HUES64 (cell line): Measurements from ENCODE around the gene DYNC1LI1.
"Not testable (repeated sequence)": the region's sequence is repeated elsewhere in the genome, so short reads cannot be mapped to it uniquely, and the experiment has no call there.

Experiments used
- H3K27ac ChIP-seq: 2 replicates; pipeline ENCODE4 v1.7.0; 2013; ENCODE audit warnings: low read depth, low read length, inconsistent platforms
- H3K27me3 ChIP-seq: 2 replicates; pipeline ENCODE4 v1.6.1; 2013; ENCODE audit warnings: mild to moderate bottlenecking, low read length; ENCODE audit not compliant: insufficient read depth
- H3K36me3 ChIP-seq: 2 replicates; pipeline ENCODE4 v1.6.1; 2013; ENCODE audit warnings: mild to moderate bottlenecking, low read length; ENCODE audit not compliant: insufficient read depth
- H3K4me1 ChIP-seq: 2 replicates; pipeline ENCODE4 v1.6.1; 2013; ENCODE audit warnings: mild to moderate bottlenecking, low read length, moderate library complexity; ENCODE audit not compliant: insufficient read depth
- H3K4me3 ChIP-seq: 2 replicates; pipeline ENCODE4 v1.5.1; 2013; ENCODE audit warnings: mild to moderate bottlenecking, low read length, moderate library complexity
- H3K9ac ChIP-seq: 2 replicates; pipeline ENCODE4 v1.6.1; 2013; ENCODE audit warnings: mild to moderate bottlenecking, low read depth, low read length
- H3K9me3 ChIP-seq: 2 replicates; pipeline ENCODE4 v1.6.1; 2013; ENCODE audit warnings: low read depth, low read length; ENCODE audit not compliant: insufficient read depth
- WGBS: fragments of 150-250, 120-280 bp; methylation state at CpG from one replicate; pipeline ENCODE4 v1.1.7; 2013; ENCODE audit warnings: missing lambda C conversion rate; 5-methylcytosine and 5-hydroxymethylcytosine counted together

Gene DYNC1LI1

GRCh38 chr3:32583708-32584107 lies 13.1 kb upstream of the DYNC1LI1 start:
- Histone ChIP-seq H3K27me3 (no peaks in the 10 kb centered on the region), H3K9ac (no peak overlapping the region), H3K9me3 (no peaks in the 10 kb centered on the region), H3K4me3 (no peak overlapping the region), H3K27ac (no peak overlapping the region), H3K4me1 (no peaks in the 10 kb centered on the region), H3K36me3 (no peaks in the 10 kb centered on the region)
- 85% methylated on average over 2 of the region's 3 CpGs for WGBS

GRCh38 chr3:32578669-32579068 lies 8.0 kb upstream of the DYNC1LI1 start:
- H3K9ac ChIP-seq, H3K4me1 ChIP-seq, H3K27me3 ChIP-seq, H3K27ac ChIP-seq, H3K36me3 ChIP-seq, H3K9me3 ChIP-seq, H3K4me3 ChIP-seq: not testable (repeated sequence)
- WGBS, result 93% methylated on average over 31 of the region's 31 CpGs

- no peak overlapping the region for H3K27ac ChIP-seq
- no peaks in the 10 kb centered on the region for H3K9me3 ChIP-seq
- WGBS, result 87% methylated on average over 9 of the region's 9 CpGs
- no peak overlapping the region for H3K4me3 ChIP-seq
- H3K9ac ChIP-seq, result no peak overlapping the region
- no peaks in the 10 kb centered on the region for H3K27me3 ChIP-seq
- H3K4me1 ChIP-seq, result no peaks in the 10 kb centered on the region
- no peaks in the 10 kb centered on the region for H3K36me3 ChIP-seq
These were observed 7.2 kb upstream of the DYNC1LI1 start for GRCh38 chr3:32577581-32578556.

- H3K4me3 ChIP-seq, result no peak overlapping the region
- H3K36me3 ChIP-seq, result no peaks in the 10 kb centered on the region
- H3K9me3 ChIP-seq, result no peaks in the 10 kb centered on the region
- WGBS, result 93% methylated on average over 2 of the region's 2 CpGs
- no peak overlapping the region for H3K27ac ChIP-seq
- no peaks in the 10 kb centered on the region for H3K27me3 ChIP-seq
- H3K4me1 ChIP-seq, result no peaks in the 10 kb centered on the region
- H3K9ac ChIP-seq, result no peak overlapping the region
These were observed 6.5 kb upstream of the DYNC1LI1 start for GRCh38 chr3:32577174-32577573.

- Histone ChIP-seq H3K36me3 (no peaks in the 10 kb centered on the region), H3K27me3 (no peaks in the 10 kb centered on the region), H3K4me3 (no peak overlapping the region), H3K4me1 (no peaks in the 10 kb centered on the region), H3K9ac (no peak overlapping the region), H3K9me3 (no peaks in the 10 kb centered on the region), H3K27ac (no peak overlapping the region)
- WGBS, result 97% methylated on average over 2 of the region's 2 CpGs
These were observed 4.9 kb upstream of the DYNC1LI1 start for GRCh38 chr3:32575451-32576113.

- WGBS, result 3% methylated on average over 14 of the region's 14 CpGs
These were observed 481 bp upstream of the DYNC1LI1 start for GRCh38 chr3:32571192-32571485.

GRCh38 chr3:32569540-32570420 lies 878 bp downstream of the DYNC1LI1 start:
- peak overlapping the region; percentile 100 for H3K9ac ChIP-seq
- H3K27me3 ChIP-seq, result no peaks in the 10 kb centered on the region
- peaks cover 29% of the 10 kb centered on the region for H3K36me3 ChIP-seq
- 2% methylated on average over 40 of the region's 40 CpGs for WGBS
- H3K27ac ChIP-seq, result peak overlapping the region; percentile 99
- peak overlapping the region; percentile 97 for H3K4me3 ChIP-seq
- H3K9me3 ChIP-seq, result no peaks in the 10 kb centered on the region
- H3K4me1 ChIP-seq, result peaks cover 12% of the 10 kb centered on the region

More at GRCh38 chr3:32571192-32571485, 481 bp upstream of the DYNC1LI1 start:
- Histone ChIP-seq H3K4me3 (peak overlapping the region; percentile 97), H3K4me1 (peaks cover 12% of the 10 kb centered on the region), H3K9ac (peak overlapping the region; percentile 100), H3K27ac (peak overlapping the region; percentile 99), H3K9me3 (no peaks in the 10 kb centered on the region), H3K27me3 (no peaks in the 10 kb centered on the region), H3K36me3 (peaks cover 18% of the 10 kb centered on the region)

- Histone ChIP-seq H3K36me3 (peaks cover 29% of the 10 kb centered on the region), H3K4me1 (peaks cover 12% of the 10 kb centered on the region), H3K9me3 (no peaks in the 10 kb centered on the region), H3K9ac (no peak overlapping the region), H3K27me3 (no peaks in the 10 kb centered on the region), H3K27ac (no peak overlapping the region), H3K4me3 (peak overlapping the region; percentile 97)
- 89% methylated on average over 1 of the region's 2 CpGs for WGBS
These were observed 1.7 kb downstream of the DYNC1LI1 start for GRCh38 chr3:32568953-32569352.

- Histone ChIP-seq H3K27me3 (no peaks in the 10 kb centered on the region), H3K27ac (no peak overlapping the region), H3K36me3 (peaks cover 40% of the 10 kb centered on the region), H3K9me3 (no peaks in the 10 kb centered on the region), H3K9ac (no peak overlapping the region), H3K4me1 (peaks cover 10% of the 10 kb centered on the region), H3K4me3 (no peak overlapping the region)
- WGBS, result 95% methylated on average over 1 of the region's 1 CpG
These were observed 6.5 kb downstream of the DYNC1LI1 start for GRCh38 chr3:32564195-32564594.

GRCh38 chr3:32562640-32563039 lies 8.0 kb downstream of the DYNC1LI1 start:
- Histone ChIP-seq H3K27ac (no peak overlapping the region), H3K27me3 (no peaks in the 10 kb centered on the region), H3K4me3 (no peak overlapping the region), H3K9me3 (no peaks in the 10 kb centered on the region), H3K36me3 (peaks cover 33% of the 10 kb centered on the region), H3K9ac (no peak overlapping the region), H3K4me1 (no peaks in the 10 kb centered on the region)
- 95% methylated on average over 7 of the region's 7 CpGs for WGBS
